NT2/D1 (cell line): Measurements from ENCODE around the gene IPO5.

Experiments used
- SUZ12 ChIP-seq: IDR thresholded peaks from 2 replicates; pipeline ENCODE4 v1.6.1; 2011; ENCODE audit not compliant: insufficient read length, insufficient read depth; ENCODE audit errors: extremely low read depth
- YY1 ChIP-seq: IDR thresholded peaks from 2 replicates; pipeline ENCODE4 v1.6.1; 2011; ENCODE audit not compliant: insufficient read length, insufficient read depth

GRCh38 chr13:97935071-97935470, 18.4 kb upstream of the IPO5 start:
- TF ChIP-seq YY1: no peak
- no peak for TF ChIP-seq SUZ12
